MCF 10A (cell line): ENCODE measurements around the gene DGCR6L. TPM values are rescaled to one million over a fixed set of nuclear protein-coding genes. Genes with fewer than 3 reads are reported as not detected.
"Not testable (repeated sequence)": the region's sequence is repeated elsewhere in the genome, so short reads cannot be mapped to it uniquely, and the experiment has no call there.

Experiments
- BruUV-seq: library from RNA; stranded (reverse); fragments of 400-500 nt; replicated peaks from 2 replicates; lab custom pipeline; 2021; lab: Mats Ljungman, UMichigan
- CTCF ChIA-PET: fragments of 300-600 bp; sonication (Branson Sonifier 250); formaldehyde crosslinking; extraction: SDS; loops from one replicate; lab custom pipeline; 2021; ENCODE audit warnings: antibody characterized with exemption, inconsistent platforms; lab: Yijun Ruan, JAX
- POLR2A ChIA-PET: fragments of 300-600, 350-650 bp; sonication (Branson Sonifier 250); formaldehyde crosslinking; extraction: SDS; loops from one replicate; lab custom pipeline; 2020; ENCODE audit warnings: antibody characterized with exemption, inconsistent platforms; lab: Yijun Ruan, JAX
- DNase-seq: peaks from one replicate; pipeline ENCODE4 v3.0.0-alpha.2; 2018; ENCODE audit not compliant: unreplicated experiment
- H3K27ac Mint-ChIP-seq: one replicate; pipeline ENCODE4 v1.8.0; 2022; ENCODE audit warnings: mild to moderate bottlenecking, low read depth, mixed read lengths; ENCODE audit not compliant: unreplicated experiment
- H3K27me3 Mint-ChIP-seq: one replicate; pipeline ENCODE4 v1.8.0; 2022; ENCODE audit warnings: mixed read lengths; ENCODE audit not compliant: insufficient read depth, unreplicated experiment
- H3K36me3 Mint-ChIP-seq: one replicate; pipeline ENCODE4 v1.8.0; 2022; ENCODE audit warnings: mild to moderate bottlenecking, moderate library complexity, mixed read lengths; ENCODE audit not compliant: insufficient read depth, unreplicated experiment
- H3K4me1 Mint-ChIP-seq: one replicate; pipeline ENCODE4 v1.8.0; 2022; ENCODE audit warnings: mixed read lengths; ENCODE audit not compliant: insufficient read depth, unreplicated experiment
- H3K4me3 Mint-ChIP-seq: one replicate; pipeline ENCODE4 v1.8.0; 2022; ENCODE audit warnings: mild to moderate bottlenecking, moderate library complexity, mixed read lengths; ENCODE audit not compliant: unreplicated experiment
- H3K9me3 Mint-ChIP-seq: one replicate; pipeline ENCODE4 v1.8.0; 2022; ENCODE audit warnings: mixed read lengths; ENCODE audit not compliant: unreplicated experiment
- intact Hi-C: fragments of 100-400 bp; cut with micrococcal nuclease; formaldehyde crosslinking; loops from 2 replicates; pipeline ENCODE4 v1.14.1; 2022
- total RNA-seq: library from RNA; stranded (reverse); gene quantifications from 2 replicates; pipeline ENCODE4 v1.2.3, GENCODE V29; 2022
- TF ChIP-seq, protein P1 (sequence below): fragments of 200-600 bp; IDR thresholded peaks from one replicate; pipeline ENCODE4 v1.8.0; 2022; ENCODE audit warnings: antibody characterized with exemption, mild to moderate bottlenecking; ENCODE audit not compliant: unreplicated experiment

The DGCR6L gene
- total RNA-seq, 1 experiment from 2014 or later = 36.4 TPM

DNA sequence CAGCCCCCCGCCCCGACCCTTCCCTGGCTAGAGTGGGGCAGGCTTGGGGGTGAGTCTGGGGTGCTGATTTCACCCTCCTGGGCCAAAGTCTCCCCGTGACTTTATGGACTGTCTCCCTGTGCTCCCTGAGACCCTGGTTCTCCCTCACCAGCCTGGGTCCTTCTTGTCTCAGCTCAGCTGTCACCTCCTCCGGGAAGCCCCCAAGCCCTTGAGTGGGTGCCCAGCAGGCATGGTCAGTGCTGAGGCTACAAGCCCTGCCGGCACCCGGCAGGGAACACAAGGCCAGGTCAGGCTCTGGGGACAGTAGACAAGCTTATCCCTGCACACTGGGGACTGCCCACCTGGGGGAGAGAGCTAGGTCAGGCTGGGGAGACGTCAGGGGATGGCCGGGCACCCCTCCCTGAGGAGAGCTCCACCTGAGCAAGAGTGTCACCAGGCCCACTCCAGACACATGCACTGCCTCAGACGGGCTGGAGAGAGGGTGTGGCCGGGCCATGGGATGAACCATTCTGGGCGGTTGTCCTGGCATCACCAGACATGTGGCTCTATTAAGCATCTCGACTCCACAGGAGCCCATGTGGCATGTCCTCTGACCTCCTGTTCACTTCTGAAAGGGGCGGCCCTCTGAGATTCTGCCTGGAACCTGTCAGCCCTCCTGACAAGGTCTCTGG is 29.1 kb downstream of the DGCR6L start:
- H3K4me3 Mint-ChIP-seq = no peak overlapping the region
- CTCF ChIA-PET = interaction anchor here (0.6 to 1.7 kb wide), 2 partner anchors 119 to 134 kb away, joined by 3 to 6 read pairs; no protein-coding TSS in a partner anchor
- no peaks in the 10 kb centered on the region for H3K9me3 Mint-ChIP-seq
- H3K27me3 Mint-ChIP-seq = peaks cover 10% of the 10 kb centered on the region
- no peak for DNase-seq
- intact Hi-C loops = no loop called here
- TF ChIP-seq, protein P1, sequence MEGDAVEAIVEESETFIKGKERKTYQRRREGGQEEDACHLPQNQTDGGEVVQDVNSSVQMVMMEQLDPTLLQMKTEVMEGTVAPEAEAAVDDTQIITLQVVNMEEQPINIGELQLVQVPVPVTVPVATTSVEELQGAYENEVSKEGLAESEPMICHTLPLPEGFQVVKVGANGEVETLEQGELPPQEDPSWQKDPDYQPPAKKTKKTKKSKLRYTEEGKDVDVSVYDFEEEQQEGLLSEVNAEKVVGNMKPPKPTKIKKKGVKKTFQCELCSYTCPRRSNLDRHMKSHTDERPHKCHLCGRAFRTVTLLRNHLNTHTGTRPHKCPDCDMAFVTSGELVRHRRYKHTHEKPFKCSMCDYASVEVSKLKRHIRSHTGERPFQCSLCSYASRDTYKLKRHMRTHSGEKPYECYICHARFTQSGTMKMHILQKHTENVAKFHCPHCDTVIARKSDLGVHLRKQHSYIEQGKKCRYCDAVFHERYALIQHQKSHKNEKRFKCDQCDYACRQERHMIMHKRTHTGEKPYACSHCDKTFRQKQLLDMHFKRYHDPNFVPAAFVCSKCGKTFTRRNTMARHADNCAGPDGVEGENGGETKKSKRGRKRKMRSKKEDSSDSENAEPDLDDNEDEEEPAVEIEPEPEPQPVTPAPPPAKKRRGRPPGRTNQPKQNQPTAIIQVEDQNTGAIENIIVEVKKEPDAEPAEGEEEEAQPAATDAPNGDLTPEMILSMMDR = no peak
- H3K4me1 Mint-ChIP-seq = no peaks in the 10 kb centered on the region
- POLR2A ChIA-PET = no interaction called here
- no peak overlapping the region for H3K27ac Mint-ChIP-seq
- no TSS peak for BruUV-seq
- no peaks in the 10 kb centered on the region for H3K36me3 Mint-ChIP-seq

DNA sequence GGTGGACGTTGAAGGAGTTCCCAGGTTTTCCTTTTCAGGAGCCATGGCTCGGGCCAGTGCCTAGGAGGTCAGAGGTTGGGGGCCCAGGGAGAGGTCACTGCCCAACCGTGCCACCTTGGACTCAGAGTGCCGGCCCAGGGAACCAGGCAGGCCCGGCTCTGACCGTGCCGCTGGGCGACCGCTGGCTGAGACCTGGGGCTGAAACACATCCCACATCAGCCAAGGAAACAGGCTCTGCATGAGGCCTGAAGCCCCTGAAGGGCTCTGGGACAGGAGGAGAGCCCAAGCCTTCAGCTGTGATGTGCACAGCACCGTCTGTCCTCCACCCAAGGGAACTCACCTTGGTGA is 29.8 kb downstream of the DGCR6L start:
- no TSS peak for BruUV-seq
- Mint-ChIP-seq H3K36me3 (no peaks in the 10 kb centered on the region), H3K4me1 (no peaks in the 10 kb centered on the region), H3K4me3 (no peak overlapping the region), H3K27me3 (peaks cover 10% of the 10 kb centered on the region), H3K9me3 (no peaks in the 10 kb centered on the region), H3K27ac (no peak overlapping the region)
- intact Hi-C loops = no loop called here
- ChIA-PET CTCF (interaction anchor here (1.7 kb wide), 1 partner anchor 133 kb away, joined by 6 read pairs; no protein-coding TSS in a partner anchor), POLR2A (no interaction called here)
- no peak for DNase-seq
- TF ChIP-seq, protein P1 = no peak

DNA sequence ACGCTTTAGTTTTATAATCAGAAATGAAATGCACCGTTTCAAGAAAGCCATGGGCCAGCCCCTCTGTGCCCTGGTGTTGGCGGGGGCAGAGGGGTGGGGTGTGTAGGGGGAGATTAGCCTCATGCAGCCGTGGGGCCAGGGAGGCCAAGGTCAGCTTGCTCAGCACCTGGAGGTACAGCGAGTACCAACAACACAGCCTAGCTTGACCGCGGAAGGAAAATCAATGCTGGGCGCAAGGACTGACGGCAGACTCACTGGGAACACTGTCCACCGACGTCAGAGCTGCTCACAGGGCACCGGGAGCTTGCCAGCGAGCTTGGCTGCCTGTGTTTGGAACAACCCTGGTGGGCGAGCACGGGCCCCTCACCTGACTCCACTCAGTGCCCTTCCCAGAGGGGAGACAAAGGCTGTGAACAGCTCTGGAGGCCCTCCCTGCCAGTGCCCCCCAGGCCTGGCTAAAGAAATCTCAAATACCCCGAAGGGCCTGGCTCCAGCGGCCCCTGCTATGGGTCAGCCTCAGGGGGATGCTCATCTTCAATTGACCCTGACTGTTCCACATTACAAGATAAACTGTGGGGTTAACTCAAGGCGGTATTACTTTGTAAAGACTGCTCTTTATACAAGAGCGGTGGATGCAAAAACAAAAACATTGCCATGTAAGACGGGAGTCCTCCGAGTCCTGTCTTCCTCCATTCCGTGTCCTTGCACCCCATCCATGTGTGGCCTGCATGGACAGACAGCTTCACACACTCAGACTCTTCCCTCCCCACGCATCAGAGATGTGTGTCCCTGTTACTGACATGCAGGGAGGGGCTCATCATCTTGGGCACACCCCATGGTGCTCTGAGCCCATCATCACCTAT is 30.4 kb downstream of the DGCR6L start:
- DNase-seq, H3K4me3 Mint-ChIP-seq, POLR2A ChIA-PET, intact Hi-C loops, H3K36me3 Mint-ChIP-seq, H3K27ac Mint-ChIP-seq, H3K4me1 Mint-ChIP-seq, H3K9me3 Mint-ChIP-seq, BruUV-seq: not testable (repeated sequence)
- CTCF ChIA-PET = interaction anchor here (1.4 kb wide), 1 partner anchor 132 kb away, joined by 4 read pairs; no protein-coding TSS in a partner anchor
- H3K27me3 Mint-ChIP-seq = peaks cover 10% of the 10 kb centered on the region

DNA sequence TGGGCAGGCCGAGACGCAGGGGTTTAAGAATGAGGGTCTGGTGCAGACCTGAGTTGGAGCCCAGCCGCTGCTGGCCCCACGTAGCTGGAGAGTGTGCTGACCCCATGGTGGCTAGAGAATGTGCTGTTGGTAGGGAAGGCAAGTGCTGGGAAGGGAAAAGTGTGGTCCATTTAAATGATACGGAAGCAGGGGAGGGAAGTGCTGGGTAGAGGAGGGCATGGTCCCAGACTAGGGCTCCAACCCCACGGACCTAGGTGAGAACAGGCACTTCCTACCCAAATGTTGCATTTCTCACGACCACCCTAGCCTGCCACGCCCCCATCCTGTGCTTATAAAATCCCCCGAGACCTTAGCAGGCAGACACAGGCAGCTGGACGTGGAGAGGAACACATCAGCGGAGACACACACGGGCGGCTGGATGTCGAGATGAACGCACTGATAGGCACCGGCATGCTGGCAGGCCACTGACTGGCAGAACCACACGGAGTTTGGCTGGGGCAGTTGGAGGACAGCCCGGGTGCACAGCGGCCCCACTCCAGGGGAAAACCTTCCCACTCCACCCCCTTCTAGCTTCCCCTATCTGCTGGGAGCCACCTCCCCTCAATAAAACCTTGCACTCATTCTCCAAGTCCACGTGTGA is 33.0 kb downstream of the DGCR6L start:
- H3K36me3 Mint-ChIP-seq, H3K9me3 Mint-ChIP-seq, POLR2A ChIA-PET, H3K4me3 Mint-ChIP-seq, intact Hi-C loops, H3K4me1 Mint-ChIP-seq, DNase-seq, H3K27ac Mint-ChIP-seq, BruUV-seq: not testable (repeated sequence)
- CTCF ChIA-PET = interaction anchor here (1.3 to 4.6 kb wide), 2 partner anchors 128 to 132 kb away, joined by 3 to 51 read pairs; no protein-coding TSS in a partner anchor
- H3K27me3 Mint-ChIP-seq = peaks cover 10% of the 10 kb centered on the region

DNA sequence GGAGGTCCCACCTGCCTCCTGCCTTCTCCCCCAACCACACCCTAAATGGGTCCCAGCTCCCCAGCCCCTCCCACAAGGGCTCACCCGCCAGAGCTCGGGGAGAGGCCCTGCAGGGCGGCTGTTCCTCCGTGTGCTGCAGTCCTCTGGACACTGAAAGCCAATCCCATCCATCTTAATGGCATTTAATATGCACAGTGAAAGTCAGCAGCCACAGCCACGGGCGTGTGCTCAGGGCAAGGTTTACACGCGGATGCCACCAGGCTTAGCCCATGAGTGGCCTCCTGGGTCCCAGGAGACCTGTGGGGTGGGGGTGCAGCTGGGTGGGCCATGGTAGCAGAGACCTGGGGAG is 33.6 kb downstream of the DGCR6L start:
- POLR2A ChIA-PET, BruUV-seq, H3K27ac Mint-ChIP-seq, H3K9me3 Mint-ChIP-seq, intact Hi-C loops, H3K4me1 Mint-ChIP-seq, H3K36me3 Mint-ChIP-seq, H3K4me3 Mint-ChIP-seq, DNase-seq: not testable (repeated sequence)
- H3K27me3 Mint-ChIP-seq = peaks cover 10% of the 10 kb centered on the region
- CTCF ChIA-PET = interaction anchor here (0.7 to 4.6 kb wide), 6 partner anchors 11 to 556 kb away, joined by 3 to 51 read pairs (median 3); no protein-coding TSS in a partner anchor
